Panc1 (cell line): ENCODE data around the gene CHD1L.

Experiments
- CTCF ChIP-seq: fragments of 450-650 bp; IDR thresholded peaks from 2 replicates; pipeline ENCODE4 v1.5.1; 2017; ENCODE audit warnings: mild to moderate bottlenecking
- POLR2AphosphoS5 ChIP-seq: IDR thresholded peaks from 2 replicates; pipeline ENCODE4 v1.6.1; 2012; ENCODE audit warnings: mild to moderate bottlenecking, low read depth, low read length, moderate library complexity
- REST ChIP-seq, 2 experiments: IDR thresholded peaks; 2 replicates each; pipeline ENCODE4 v1.6.1; 2011 to 2012; ENCODE audit warnings: low read depth in 2 of 2, control low read depth in 1 of 2, low read length in 1 of 2, mild to moderate bottlenecking in 1 of 2, moderate library complexity in 1 of 2; ENCODE audit not compliant: insufficient read depth in 1 of 2

- TF ChIP-seq CTCF (no peak), REST (IDR thresholded peaks at IDR 0.05; ENCODE audit: insufficient read depth in 1 of 2, low read depth in 2 of 2, low read length in 1 of 2) (no peak), POLR2AphosphoS5 (no peak)
Observed at GRCh38 chr1:147337040-147337630, 94.7 kb downstream of the CHD1L start.
